GM18858 (cell line): ENCODE data around the gene PCBP3.
"Not testable (repeated sequence)": the region's sequence is repeated elsewhere in the genome, so short reads cannot be mapped to it uniquely, and the experiment has no call there.

Experiments
- ATAC-seq: cut with Tn5 transposase; IDR thresholded peaks from one replicate; pipeline ENCODE4 v1.9.1; 2021; ENCODE audit not compliant: unreplicated experiment

PCBP3 gene

DNA sequence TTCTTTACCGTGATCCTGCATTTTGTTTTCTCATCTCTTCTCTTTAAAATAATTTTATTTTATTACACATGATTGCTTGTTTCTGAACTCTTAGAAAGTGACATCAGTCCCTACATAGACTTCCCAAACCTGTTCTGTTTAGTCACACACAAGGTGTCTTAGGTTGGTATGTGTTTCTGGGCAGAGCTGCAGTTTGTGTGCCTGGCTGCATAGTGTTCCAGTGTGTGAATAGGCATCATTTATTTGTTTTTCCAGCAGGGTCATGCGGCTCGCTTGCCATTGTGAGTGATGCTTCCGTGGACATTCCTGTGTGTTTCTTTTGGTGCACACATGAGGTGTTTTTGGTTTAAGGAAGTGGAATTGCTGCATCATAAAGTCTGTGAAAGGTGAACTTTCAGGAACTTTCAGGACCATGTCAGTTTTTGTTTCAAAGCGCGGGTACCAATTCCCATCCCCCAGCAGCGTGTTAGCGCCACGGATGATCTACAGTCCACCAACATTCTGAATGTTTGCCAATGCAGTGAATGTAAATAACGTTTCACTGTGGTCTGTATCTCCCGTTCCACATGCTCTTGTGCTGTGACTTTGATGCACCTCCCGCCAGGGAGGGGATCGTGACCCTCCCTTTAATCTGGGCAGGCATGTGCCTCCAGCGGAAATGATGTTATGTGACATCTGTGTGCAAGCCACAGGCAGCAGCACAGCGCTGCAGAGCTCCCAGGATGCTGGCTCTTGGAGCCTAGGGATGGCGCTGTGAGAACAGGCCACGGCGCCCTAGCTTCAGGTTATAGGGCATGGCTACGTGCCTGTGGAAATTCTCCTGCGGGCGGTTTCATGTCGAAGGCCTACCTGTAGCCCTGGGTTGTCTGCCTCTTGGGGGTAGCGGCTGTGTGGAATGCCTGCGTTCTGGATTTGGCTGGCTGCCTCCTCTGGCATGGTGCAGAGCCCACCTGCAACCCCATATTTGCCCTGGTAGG lies 193.5 kb downstream of the PCBP3 start:
- no peak for ATAC-seq

DNA sequence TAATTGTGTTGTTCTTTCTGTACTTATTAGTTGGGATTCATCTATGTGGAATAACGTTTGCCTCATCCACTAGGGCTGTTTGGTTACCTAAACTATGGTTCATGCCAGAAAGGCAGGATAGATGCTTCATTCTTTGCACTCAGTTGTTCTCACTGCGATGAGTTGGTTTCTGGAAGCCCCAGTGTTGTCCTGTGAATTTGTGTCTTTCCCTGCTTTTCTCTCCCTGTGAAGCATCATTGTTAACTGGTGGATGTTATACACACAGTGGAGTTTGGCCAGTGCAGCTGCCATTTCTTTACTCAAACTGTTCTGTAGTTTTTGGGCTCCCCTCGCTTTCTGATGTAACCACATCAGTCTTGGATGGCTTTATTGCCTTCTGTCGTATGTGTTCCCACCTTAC lies 194.4 kb downstream of the PCBP3 start:
- ATAC-seq, result no peak

DNA sequence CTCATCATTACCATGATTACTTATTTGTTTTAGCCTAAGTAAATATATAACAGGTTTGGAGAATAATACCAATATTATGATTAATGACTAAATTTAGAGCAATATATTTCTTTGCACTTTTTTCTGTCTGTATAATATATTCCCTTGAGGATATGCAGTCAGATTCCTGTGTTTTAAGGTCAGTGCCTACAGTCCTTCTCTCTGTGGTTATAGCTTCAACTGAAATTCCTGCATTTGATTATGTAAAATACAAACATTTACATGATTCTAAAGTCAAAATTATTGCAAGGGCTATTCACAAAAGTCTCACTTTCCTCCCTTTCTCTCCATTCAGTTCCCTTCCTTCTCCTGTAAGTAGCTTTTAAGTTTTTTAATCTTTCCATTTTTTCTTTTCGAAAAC lies 195.1 kb downstream of the PCBP3 start:
- ATAC-seq, result no peak

DNA sequence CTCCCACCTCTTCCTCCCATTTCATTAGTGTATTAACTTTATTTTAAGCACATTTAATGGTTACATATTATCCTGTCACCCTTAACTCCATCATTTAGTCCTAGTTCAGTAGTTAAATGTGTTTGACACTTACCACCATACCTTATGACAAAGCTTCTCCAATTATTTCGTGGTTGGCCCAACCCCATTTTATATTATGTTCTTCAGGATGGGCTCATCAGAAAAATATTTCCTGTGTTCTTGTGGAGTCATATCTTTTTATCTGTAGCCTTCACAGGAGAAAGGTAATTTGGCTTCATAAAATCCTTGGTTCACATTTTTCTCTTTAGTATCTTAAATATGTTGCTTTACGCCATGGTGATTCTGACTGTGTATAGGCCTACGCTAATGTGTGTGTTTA lies 195.7 kb downstream of the PCBP3 start:
- no peak for ATAC-seq

DNA sequence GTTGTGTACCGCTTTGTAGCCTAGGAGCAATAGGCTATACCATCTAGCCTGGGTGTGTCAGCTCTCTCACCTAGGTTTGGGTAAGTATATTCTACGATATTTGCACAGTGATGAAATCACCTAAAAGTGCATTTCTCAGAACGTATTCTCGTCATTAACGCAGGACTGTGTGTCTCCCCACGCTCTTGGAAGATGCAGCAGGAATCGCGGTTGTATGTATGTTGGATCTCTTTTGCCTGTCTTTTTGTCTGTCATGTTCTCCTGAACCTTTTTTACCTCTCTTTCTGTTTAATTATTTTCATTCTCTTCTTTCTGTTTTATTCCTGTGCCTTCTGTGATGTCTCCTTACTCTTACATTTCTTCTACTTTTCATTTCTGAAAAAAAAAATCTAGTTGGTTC lies 197.5 kb downstream of the PCBP3 start:
- ATAC-seq, result no peak

DNA sequence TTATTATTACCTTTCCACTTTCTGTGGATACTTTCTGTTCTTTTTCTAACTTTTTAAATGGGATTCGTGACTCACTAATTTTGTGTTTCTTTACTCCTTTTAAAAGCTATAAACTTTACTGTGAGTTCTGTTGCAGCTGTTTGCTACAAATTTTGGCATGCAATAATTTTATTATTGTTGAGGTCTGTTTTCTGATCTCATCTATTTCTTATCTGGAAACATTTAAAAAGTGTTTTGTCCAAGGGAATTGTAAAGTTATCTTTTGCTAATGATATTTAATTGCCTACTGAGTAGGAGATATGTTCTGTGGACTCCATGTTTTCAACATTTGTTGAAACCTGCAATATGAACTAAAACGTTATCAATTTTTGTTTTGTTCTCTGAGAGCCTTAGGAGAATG lies 199.9 kb downstream of the PCBP3 start:
- no peak for ATAC-seq

DNA sequence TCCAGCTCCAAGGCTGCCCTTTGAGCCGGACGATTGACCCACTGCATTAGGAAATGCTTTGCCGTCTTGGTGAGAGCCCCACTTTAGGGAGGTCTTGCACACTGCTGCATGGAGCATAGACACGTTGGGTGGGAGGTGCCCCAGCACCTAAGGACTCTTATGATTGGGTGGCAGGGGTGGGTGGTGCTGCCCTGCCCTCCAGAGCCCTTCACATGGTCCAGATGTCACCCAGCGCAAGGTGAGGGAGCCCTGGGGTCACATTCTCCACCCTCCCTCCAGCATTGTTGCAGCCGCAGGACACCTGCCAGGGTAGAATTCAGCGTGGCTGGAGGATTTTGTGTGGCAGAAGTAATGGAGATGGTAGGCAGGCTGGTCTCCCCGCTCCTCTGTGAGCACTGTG lies 200.7 kb downstream of the PCBP3 start:
- ATAC-seq, result no peak

DNA sequence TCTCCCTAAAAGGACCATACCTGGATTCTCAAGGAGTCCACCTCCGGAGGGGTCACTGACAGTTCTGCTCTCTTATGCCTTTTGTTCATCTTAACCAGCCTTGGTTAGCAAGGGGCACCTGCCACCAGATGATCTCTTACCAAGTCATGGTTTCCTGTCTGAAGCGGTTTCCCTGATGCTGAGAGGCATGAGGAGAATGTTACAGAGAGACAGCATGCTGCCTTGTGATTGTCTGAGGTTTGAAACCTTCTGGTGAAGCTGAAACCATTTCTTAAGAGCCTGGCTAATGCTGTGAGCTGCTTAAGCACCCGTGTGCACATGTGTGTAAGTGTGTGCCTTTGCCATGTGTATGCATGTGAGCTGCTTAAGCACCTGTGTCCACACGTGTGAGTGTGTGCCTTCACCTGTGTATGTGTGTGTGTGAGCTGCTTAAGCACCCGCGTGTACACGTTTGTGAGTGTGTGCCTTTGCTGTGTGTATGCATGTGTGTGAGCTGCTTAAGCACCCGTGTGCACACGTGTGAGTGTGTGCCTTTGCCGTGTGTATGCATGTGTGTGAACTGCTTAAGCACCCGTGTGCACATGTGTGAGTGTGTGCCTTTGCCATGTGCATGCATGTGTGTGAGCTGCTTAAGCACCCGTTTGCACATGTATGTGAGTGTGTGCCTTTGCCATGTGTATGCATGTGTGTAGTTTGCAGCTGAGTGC lies 201.7 kb downstream of the PCBP3 start:
- ATAC-seq, result no peak

DNA sequence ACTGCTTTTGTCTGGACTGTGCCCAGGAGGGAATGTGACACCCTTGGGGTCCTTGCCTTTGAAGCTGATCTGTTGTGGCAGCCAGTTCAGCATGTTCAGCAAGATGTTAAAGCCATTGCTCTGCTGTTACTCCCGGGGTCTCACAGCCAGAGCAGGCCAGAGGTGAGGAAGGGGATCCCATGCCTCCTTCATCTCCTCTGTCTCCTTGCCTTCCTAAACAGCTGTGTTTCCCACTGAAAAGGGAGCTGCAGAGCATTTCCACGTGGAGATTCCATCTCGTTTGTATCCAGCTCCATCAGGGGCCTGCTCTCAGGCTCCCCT lies 202.2 kb downstream of the PCBP3 start:
- no peak for ATAC-seq

DNA sequence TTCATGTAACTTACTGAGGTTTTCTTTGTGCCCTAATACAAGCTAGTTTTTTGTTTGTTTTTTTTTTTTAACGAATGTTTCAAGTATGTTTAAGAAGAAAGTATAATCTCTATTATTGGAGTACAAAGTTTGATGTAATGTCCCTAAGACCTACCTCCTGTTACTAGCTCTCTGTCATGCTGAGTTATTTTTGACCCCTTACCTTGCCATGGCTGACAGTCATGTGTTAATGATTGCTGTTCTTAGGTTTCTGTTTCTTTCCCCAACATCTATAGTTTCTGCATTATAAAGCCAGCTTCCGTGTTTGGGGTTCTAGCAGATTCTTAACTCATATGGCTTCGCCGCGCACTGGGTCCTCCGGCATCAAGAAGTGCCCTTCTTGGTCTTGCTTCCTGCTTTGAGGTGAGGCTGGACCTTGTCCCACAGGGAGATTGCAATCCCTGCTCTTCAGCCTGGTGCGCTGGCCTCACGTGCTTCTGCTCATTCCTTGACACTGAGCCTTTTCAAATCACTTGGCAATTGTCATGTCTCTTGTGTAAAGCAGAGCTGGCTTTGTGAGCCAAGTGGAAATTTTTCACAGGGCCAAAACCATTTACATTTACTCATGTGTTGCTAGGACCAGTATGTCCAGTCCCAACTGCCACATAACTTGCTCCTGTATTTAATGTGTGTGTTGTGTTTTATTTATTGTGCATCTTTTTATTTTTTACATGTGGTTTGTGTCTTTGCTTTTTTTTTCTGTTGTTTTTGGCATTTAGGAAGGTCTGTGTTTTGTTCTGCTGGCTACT lies 203.0 kb downstream of the PCBP3 start:
- no peak for ATAC-seq

DNA sequence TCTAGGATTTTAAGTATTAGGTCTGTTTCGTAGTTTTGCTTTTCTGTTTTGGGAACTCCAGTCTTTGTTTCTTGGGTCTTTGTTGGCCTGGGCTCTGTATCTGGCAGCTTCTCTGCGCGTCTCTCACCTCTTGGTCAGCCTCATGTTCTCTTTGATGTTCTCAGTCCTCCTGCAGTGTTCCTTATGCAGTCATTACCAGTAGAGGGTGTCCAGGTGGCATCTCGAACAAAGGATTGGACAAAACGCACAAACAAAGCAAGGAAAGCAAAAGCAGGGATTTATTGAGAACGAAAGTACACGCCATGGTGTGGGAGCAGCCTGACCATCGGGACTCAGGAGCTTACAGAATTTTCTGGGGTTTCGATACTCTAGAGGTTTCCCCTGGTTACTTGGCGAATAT lies 204.3 kb downstream of the PCBP3 start:
- no peak for ATAC-seq

DNA sequence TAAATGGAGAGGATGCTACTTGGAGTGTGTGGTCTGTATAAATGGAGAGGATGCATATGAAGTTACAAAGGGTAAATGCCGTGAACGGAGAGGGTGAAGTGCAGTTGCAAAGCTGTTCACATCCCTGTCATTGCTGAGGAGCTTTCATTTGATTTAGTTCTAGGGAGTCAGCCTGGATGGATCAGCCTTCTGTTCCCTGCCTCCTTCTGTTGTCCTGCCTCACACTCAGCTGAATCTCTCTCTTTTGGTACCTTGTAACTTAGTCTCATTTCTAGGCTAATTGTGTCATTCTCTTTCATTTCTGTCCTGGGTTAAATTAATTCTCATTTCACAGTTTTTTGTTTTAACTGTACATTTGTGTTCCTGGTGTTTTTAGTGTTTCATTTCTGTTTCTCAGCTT lies 204.8 kb downstream of the PCBP3 start:
- ATAC-seq, result no peak

DNA sequence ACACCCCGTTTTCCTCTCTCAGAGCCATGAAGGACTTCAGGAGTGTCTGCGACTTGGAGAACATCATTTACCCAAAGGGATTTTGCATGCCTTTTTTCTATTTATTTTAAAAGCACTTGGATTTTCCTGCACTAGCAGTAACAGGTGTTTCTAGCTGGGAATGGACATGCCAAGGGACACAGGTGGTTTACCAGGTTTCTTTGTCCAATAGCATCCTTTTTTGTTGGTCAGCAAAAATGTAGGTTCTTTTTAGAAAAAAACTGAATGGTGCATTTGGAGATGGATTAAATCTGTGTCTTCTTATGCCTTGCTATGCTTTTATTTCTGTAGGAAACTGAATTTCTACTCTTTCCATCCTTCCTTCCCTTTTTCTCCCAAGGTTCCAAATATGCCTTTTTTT lies 205.3 kb downstream of the PCBP3 start:
- no peak for ATAC-seq

DNA sequence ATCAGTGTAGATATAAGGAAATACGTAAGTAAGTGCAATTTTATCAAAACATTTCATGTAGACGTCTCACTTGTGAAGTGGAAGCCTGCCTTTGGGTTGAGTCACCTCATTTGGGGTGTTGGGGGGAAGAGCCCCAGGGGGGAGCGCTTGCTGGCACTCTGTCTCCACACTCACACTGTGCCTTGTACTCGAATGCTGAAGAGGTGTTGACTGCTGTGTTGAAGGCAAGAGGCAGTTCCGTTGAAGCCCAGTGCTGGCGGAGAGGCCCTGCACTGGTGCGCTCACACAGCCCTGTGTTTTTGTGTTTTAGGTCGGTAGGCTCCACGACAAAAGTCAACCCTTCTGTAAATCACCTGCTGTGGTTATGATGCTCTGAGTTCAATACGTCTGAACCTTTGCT lies 206.1 kb downstream of the PCBP3 start:
- no peak for ATAC-seq

DNA sequence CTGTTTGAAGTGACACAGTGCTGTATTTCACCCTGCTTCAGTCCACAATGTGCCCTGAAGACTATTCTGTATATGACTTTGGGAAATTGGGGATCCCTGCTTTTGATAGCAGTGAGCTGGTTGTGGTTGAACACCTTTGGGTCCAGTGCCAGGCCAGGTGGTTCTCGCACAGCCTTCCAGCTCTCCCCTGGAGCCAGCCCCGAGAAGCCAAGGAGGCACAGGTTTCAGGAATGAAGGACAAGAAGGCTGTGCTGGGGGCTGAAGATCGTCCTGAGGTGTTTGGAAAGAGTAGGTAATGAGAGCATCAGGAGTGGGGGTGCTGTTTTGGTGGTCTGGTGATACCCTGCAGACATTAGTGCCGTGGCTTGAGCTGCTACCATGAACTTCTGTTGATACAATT lies 206.7 kb downstream of the PCBP3 start:
- no peak for ATAC-seq

DNA sequence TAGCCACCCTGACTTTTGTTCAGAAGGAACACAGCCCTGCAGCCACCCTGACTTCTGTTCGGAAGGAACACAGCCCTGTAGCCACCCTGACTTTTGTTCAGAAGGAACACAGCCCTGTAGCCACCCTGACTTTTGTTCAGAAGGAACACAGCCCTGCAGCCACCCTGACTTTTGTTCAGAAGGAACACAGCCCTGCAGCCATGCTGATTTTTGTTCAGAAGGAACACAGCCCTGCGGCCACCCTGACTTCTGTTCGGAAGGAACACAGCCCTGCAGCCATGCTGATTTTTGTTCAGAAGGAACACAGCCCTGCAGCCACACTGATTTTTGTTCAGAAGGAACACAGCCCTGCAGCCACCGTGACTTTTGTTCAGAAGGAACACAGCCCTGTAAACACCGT lies 208.9 kb downstream of the PCBP3 start:
- ATAC-seq, result not testable (repeated sequence)

DNA sequence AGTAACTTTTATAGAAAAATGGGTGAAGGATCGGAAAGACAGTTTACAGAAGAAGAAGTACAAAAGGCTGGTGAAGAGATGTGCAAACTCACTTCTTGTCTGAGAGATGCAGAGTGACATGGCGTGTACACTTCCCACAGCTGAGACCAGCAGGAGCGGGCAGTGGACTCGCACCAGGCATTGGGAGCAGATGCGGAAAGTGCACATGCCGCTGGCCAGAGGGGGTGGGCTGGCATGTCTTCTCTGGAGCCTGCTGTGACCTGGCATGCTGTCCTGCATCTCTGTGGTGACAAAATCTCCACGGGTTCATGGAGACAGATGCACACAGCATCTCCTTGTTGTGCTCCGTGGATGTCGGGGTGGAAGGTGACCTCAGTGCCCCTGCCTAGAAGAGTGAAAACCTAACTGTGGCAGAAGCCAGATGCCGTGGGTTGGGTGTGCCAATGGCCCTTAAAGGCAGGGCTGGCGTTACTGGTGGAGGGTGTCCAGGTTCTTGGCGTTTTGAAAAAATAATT lies 209.4 kb downstream of the PCBP3 start:
- ATAC-seq, result no peak

DNA sequence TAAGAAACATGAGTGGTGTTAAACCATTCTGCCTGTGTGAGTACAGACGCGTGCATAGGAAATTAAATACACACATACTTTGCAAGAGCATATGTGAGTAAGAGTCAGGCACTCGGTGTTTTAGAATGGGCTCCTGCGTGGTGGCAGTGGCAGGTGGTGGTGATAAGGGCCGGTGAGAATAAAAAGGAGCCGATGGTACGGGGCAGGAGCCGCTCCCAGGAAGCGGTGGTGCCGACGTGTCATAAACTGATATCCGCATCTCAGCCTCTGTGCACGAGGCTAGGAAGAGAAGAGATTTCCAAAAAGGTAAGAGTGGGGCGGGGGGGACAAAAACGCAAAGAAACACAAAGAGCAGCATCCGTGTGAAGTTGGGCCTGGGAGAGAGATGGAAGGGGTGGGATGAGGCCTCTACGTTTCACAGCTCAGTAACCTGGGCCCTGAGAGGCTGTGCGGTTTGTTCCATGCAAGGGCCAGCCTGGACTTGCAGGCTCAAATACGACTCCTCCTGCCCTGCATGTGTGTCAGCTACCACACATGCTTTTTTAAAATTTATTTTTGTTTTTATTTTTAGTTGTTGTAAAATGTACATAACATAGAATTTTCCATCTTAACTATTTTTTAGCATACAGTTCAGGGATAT lies 210.3 kb downstream of the PCBP3 start:
- ATAC-seq, result no peak

DNA sequence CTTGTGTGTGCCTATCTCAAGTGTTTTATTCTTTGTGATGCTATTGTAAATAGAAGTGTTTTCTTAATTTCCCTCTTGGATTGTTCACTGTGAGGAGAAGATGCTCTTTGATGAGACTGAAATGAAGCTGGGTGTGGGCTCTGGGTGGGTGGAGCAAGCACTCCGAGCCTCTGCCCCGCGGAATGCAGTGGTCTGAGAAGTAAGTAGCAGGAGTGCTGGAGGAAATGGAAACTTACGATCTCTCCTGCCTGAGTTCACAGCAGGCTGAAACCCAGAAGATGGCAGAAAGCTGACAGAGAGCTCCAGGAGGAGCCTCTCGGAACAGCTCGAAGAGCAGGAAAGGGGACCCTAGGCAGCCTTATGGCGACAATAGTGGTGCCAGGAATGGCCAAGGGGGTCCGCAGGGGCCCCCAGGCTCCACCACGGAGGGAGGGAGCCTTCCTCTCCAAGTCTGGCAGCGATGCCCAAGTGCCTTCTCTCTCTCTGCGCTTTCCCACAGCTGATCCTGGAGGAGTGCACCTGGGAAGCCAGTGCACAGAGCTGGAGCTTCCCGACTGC lies 211.2 kb downstream of the PCBP3 start:
- no peak for ATAC-seq

DNA sequence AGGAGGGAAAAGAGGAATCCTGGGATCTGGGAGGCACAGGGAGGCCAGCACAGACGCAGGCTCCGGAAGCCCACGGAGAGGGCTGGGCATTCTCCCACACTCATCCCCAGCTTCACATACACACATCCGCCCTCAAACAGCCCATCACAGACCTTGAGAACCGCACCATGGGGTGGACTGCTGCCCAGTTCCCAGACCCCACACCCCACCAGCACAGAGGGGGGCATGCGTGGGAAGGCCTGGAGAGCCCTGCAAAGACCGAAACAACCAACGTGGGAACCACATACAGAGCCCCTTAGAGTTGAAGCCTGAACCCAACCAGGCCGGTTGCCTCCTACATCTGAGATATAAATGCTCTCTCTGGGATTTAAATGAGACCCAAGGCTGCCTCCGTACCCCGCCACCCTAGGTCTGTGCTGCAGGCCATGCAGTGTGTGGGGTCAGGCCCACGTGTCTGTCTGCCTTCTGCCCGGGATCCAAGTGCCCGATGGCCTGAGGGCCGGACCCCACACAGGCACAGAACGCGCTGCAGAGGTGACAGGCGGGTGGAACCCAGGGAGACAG lies 211.8 kb downstream of the PCBP3 start:
- ATAC-seq, result no peak
